GM19043 (cell line): ENCODE results near the gene LAMB2.

Experiments
- ATAC-seq: cut with Tn5 transposase; IDR thresholded peaks from one replicate; pipeline ENCODE4 v1.9.1; 2021; ENCODE audit warnings: low read depth; ENCODE audit not compliant: unreplicated experiment

The LAMB2 gene

GRCh38 chr3:49161808-49162530 lies 29.1 kb upstream of the LAMB2 start:
- no peak for ATAC-seq

GRCh38 chr3:49161197-49161596 lies 28.3 kb upstream of the LAMB2 start:
- ATAC-seq: no peak

DNA sequence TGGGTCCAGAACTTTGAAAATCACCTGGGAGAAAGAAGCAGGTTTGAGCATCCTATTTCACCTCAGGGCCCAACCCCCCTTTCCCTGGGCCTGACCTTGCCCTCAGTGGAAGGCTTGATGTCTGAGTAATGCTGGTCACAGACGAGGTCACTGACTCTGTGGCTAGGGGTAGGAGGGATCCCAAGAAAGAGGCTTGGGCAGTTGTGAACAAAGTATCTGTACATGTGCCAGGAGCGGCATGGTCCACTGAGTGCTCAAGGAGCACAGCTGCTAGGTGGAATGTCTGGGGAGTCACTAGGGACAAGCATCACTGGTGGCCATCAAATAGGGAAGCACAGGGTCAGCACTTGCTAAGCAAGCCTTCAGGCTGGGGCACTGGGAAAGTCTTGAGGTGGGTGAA lies 25.9 kb upstream of the LAMB2 start:
- no peak for ATAC-seq

DNA sequence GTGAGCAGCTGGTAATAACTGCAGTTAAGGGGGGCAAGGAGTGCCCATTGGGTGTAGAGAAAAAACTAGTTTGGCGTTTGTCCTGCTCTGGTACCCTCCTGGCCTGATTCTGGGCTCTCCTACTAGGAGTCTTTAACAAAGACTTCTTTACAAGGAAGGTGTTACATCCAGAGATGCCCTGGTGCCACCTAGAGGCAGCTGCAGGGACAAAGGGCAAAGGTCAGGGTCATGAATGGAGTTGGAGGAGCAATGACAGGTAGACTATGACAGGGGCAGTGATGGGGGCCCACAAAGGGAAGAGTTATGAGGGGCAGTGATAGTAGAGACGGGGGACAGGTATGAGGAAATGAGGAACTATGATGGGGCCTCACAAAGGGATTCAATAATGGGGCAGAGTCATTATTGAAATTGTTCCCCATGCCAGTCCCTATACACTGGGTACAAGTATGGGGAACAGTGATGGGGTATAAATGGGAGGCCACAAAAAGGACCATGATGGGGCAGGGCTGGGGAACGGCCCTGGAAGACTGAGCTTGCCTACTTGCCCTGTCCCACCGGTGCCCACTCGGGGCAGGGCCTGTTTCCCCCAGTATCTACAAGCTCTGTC lies 25.4 kb upstream of the LAMB2 start:
- ATAC-seq: no peak

DNA sequence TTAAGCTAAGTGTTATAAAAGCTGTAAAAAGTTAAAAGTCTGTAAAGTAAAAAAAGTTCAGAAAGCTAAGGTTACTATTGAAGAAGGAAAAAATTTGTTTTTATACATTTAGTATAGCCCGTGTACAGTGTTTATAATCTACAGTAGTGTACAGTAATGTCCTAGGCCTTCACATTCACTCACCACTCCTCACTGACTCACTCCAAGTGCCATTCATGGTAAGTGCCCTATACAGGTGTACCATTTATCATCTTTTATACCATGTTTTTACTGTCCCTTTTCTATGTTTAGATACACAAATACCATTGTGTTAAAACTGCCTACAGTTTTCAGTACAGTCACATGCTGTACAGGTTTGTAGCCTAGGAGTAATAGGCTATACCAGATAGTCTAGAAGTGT lies 24.4 kb upstream of the LAMB2 start:
- no peak for ATAC-seq

DNA sequence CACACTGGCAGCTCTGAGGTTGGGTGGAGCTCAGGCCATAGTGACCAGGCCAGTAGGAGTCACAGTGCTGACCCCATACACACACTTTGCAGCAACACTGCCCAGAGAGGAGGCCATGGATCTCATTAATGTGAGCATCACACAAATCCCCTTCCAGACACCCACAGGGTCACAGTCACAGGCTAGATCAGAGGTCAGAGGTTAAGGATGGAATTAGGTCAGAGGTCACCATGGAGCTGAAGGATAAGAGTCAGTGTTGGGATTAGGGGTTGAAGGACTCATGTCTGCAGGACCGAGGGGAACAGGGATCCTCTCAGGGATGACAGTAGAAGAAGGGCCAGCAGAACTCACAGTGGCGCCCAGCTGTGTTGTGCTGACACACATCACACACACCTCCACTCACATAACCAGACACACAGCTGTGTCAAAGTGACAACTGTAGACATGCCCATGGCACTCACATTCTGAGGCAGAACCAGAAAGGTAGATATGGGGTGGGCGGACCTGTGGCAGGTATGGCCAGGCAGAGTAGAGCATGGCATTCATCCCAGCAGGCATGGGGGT lies 20.6 kb upstream of the LAMB2 start:
- no peak for ATAC-seq

DNA sequence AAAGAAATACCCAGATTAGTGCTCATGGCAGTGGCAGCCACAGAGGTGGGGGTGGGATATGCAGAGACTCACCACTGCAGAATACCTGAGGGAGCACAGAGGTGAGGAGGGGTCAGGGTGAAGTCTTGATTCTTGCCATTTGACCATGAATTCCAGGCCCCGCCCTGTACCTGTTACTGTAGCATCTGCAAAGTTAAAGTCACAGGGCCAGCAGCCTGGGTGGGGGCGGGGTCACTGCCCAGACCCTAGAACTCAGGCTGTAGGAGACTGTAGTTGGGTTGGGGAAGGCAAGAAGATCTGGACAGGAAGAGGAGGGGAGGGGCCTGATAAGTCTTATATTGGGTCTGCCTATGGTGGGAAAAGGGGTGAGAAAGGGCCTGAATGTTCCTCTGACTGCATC lies 18.8 kb upstream of the LAMB2 start:
- no peak for ATAC-seq

- ATAC-seq: no peak
These were observed 15.3 kb upstream of the LAMB2 start for GRCh38 chr3:49148159-49148558.

GRCh38 chr3:49140080-49140479 lies 7.2 kb upstream of the LAMB2 start:
- no peak for ATAC-seq

GRCh38 chr3:49135499-49135898 lies 2.6 kb upstream of the LAMB2 start:
- no peak for ATAC-seq

GRCh38 chr3:49134471-49135265 lies 1.8 kb upstream of the LAMB2 start:
- no peak for ATAC-seq

GRCh38 chr3:49133226-49133951 lies 539 bp upstream of the LAMB2 start:
- ATAC-seq: no peak

GRCh38 chr3:49132073-49132436 lies 795 bp downstream of the LAMB2 start:
- no peak for ATAC-seq

DNA sequence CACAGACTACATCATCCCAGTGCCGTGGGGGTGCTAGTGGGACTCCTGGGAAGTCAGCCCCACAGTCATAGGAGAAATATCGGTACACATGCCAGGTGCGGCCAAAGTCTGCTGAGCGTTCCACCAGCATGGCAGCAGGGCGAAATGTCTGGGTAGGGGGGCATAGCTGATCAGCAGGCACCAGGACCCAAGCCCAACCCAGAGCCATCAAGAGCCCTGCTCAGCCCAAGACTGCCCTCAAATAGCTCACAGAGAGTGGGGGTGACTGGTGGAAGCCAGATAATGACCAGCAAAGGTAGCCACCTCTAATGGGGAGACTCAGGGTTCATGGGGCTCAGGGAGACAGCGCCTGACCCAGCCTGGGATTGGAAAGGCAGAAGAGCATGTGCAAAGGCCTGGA lies 1.3 kb downstream of the LAMB2 start:
- no peak for ATAC-seq

DNA sequence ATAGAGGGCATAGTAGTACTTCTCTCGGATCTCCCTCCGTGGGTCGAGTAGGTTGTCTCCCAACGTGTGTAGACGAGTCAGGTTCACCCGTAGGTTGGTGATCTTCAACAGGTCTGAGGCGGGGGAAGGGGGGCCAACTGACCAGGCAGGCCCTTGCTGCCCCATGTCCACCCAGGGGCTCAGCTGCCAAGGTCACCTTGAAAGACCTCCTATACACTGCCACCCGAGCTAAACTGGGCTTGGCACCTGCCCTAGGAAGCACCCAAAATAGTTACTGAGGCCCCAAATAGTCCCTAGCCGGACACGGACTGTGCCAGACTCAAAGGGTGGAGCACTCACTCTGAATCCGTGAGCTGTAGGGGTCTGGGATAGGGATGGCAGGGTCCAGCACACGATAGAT lies 1.8 kb downstream of the LAMB2 start:
- ATAC-seq: no peak

- ATAC-seq: no peak
These were observed 7.7 kb downstream of the LAMB2 start for GRCh38 chr3:49124991-49125670.

GRCh38 chr3:49124203-49124602 lies 8.6 kb downstream of the LAMB2 start:
- no peak for ATAC-seq

DNA sequence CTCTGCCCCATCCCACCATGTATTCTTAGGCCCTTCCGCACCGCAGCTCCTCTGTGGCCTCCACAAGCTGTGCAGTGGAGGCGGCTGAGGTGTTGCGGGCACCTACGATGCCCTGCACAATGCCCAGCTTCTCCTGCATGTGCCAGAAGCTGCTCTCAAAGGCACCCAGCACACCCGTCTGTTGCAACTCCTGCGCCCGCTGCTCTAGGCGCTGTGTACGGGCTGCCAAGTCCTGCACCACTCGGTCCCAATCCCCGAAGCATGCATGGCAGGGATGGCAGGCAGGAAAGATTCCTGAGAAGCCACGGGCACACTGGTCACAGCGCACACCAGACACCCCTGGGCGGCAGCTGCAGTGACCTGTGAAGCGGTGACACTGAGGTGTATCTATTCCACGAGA lies 9.2 kb downstream of the LAMB2 start:
- no peak for ATAC-seq

DNA sequence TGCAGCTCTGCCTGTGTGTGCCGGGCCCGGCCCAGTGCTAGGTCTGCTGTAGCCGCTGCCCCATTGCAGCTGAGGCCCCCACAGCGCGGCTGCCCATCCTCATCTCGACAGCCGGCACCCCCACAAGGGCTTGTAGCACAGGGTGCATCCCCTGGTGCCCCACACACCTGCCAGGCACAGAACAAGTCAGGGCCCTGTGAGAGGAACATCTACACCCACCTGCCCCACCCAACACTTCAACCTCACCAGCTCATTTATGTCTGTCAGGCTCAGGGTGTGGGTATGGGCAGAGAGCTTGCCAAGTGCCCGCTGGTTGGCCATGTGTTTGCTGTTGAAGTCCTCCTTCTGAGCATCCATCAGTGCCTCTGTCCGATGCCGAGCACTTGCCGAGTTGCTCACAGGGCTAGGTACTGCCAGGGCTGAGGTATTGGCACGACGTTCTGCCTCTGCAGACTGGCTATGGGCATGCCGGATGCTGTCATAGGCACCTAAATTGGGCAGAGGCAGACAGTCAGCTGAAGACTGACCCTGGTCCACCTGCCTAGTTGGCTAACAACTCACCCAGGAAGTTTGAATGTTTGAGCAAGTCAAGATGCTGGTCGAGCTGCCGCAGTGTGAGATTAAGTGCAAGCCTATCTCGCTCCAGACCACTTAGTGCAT lies 9.8 kb downstream of the LAMB2 start:
- ATAC-seq: no peak

GRCh38 chr3:49122451-49122850 lies 10.4 kb downstream of the LAMB2 start:
- ATAC-seq: no peak
